Measurements from ENCODE around the gene TNRC6B. TPM values are rescaled to one million over a fixed set of nuclear protein-coding genes. Genes with fewer than 3 reads are reported as not detected.

The TNRC6B gene
- total RNA-seq, 1 donor from 2014 or later, result 60.0 TPM

- Mint-ChIP-seq H3K36me3 (peaks cover 3% of the 10 kb centered on the region), H3K27me3 (ENCODE audit: insufficient read depth, low read depth) (peaks cover 2% of the 10 kb centered on the region), H3K4me3 (peak overlapping the region; percentile 99), H3K9me3 (no peaks in the 10 kb centered on the region), H3K27ac (no peak overlapping the region), H3K4me1 (peaks cover 13% of the 10 kb centered on the region)
- H3K4me2 ChIP-seq, result peak overlapping the region; percentile 84
- H3K36me3 ChIP-seq, result peaks cover 8% of the 10 kb centered on the region
- no peaks in the 10 kb centered on the region for H3K27me3 ChIP-seq
- no peaks in the 10 kb centered on the region for H3K9me3 ChIP-seq (ENCODE audit: low read depth)
- no peak overlapping the region for H3K27ac ChIP-seq
- H3F3A ChIP-seq (ENCODE audit: low read depth), result peaks cover 12% of the 10 kb centered on the region
- H3K4me1 ChIP-seq, result peaks cover 8% of the 10 kb centered on the region
- H3K9ac ChIP-seq, result no peak overlapping the region
- DNase-seq (ENCODE audit: low spot score), result peak; percentile 56
- H3K79me2 ChIP-seq (ENCODE audit: low read depth), result peaks cover 56% of the 10 kb centered on the region
- H2AFZ ChIP-seq (replicated peaks), result no peak overlapping the region
- H4K20me1 ChIP-seq (ENCODE audit: low read depth), result peaks cover 19% of the 10 kb centered on the region
- peak overlapping the region; percentile 64 for H3K4me3 ChIP-seq
- TF ChIP-seq CTCF (IDR thresholded peaks at IDR 0.05) (peak; percentile 71), EZH2phosphoT487 (IDR thresholded peaks at IDR 0.05) (no peak)
Observed at GRCh38 chr22:40348025-40348658, 170.4 kb downstream of the TNRC6B start.

- peaks cover 15% of the 10 kb centered on the region for H3K36me3 ChIP-seq
- Mint-ChIP-seq H3K4me1 (peaks cover 3% of the 10 kb centered on the region), H3K4me3 (no peak overlapping the region), H3K9me3 (no peaks in the 10 kb centered on the region), H3K36me3 (peaks cover 20% of the 10 kb centered on the region), H3K27ac (no peak overlapping the region), H3K27me3 (ENCODE audit: insufficient read depth, low read depth) (peaks cover 2% of the 10 kb centered on the region)
- no peak for DNase-seq (ENCODE audit: low spot score)
- no peak overlapping the region for H2AFZ ChIP-seq (replicated peaks)
- no peak overlapping the region for H3K4me3 ChIP-seq
- no peaks in the 10 kb centered on the region for H3K27me3 ChIP-seq
- no peak overlapping the region for H3K4me2 ChIP-seq
- H3F3A ChIP-seq (ENCODE audit: low read depth), result no peaks in the 10 kb centered on the region
- H3K9ac ChIP-seq, result no peak overlapping the region
- H3K27ac ChIP-seq, result no peak overlapping the region
- H3K79me2 ChIP-seq (ENCODE audit: low read depth), result peaks cover 42% of the 10 kb centered on the region
- H3K4me1 ChIP-seq, result peaks cover 3% of the 10 kb centered on the region
- H3K9me3 ChIP-seq (ENCODE audit: low read depth), result no peaks in the 10 kb centered on the region
- peaks cover 24% of the 10 kb centered on the region for H4K20me1 ChIP-seq (ENCODE audit: low read depth)
- TF ChIP-seq CTCF (IDR thresholded peaks at IDR 0.05) (no peak), EZH2phosphoT487 (IDR thresholded peaks at IDR 0.05) (no peak), EZH2 (IDR thresholded peaks at IDR 0.05) (no peak)
Observed at GRCh38 chr22:40352763-40353162, 175.0 kb downstream of the TNRC6B start.

GRCh38 chr22:40361100-40361499, 183.4 kb downstream of the TNRC6B start:
- no peaks in the 10 kb centered on the region for H3K4me1 ChIP-seq
- DNase-seq (ENCODE audit: low spot score), result no peak
- H3K27me3 ChIP-seq, result no peaks in the 10 kb centered on the region
- no peak overlapping the region for H3K9ac ChIP-seq
- H3K79me2 ChIP-seq (ENCODE audit: low read depth), result no peaks in the 10 kb centered on the region
- Mint-ChIP-seq H3K4me1 (no peaks in the 10 kb centered on the region), H3K27ac (no peak overlapping the region), H3K4me3 (no peak overlapping the region), H3K36me3 (peaks cover 45% of the 10 kb centered on the region), H3K27me3 (ENCODE audit: insufficient read depth, low read depth) (no peaks in the 10 kb centered on the region), H3K9me3 (no peaks in the 10 kb centered on the region)
- no peaks in the 10 kb centered on the region for H3K36me3 ChIP-seq
- H2AFZ ChIP-seq (replicated peaks), result no peak overlapping the region
- peaks cover 4% of the 10 kb centered on the region for H3F3A ChIP-seq (ENCODE audit: low read depth)
- H3K4me3 ChIP-seq, result no peak overlapping the region
- H3K4me2 ChIP-seq, result no peak overlapping the region
- no peaks in the 10 kb centered on the region for H3K9me3 ChIP-seq (ENCODE audit: low read depth)
- H3K27ac ChIP-seq, result no peak overlapping the region
- TF ChIP-seq EZH2 (IDR thresholded peaks at IDR 0.05), result no peak
- no peak for TF ChIP-seq CTCF (IDR thresholded peaks at IDR 0.05)
- no peak for TF ChIP-seq EZH2phosphoT487 (IDR thresholded peaks at IDR 0.05)
- peaks cover 10% of the 10 kb centered on the region for H4K20me1 ChIP-seq (ENCODE audit: low read depth)

All from neural progenitor cell (in vitro differentiated cells).